ENCODE results near the gene POLR1G.

POLR1G gene

DNA sequence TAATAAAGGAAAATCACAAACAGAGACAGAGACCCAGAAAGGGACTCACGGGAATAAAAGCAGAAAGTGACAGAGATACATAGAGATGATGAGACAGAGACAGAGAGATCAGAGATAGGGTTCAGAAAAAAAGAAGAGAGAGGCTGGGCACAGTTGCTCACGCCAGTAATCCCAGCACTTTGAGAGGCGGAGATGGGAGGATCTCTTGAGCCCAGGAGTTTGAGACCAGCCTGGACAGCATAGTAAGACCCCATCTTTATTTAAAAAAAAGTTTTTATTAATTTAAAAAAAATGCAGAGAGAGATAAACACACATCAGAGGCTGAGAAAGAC is 41.9 kb downstream of the POLR1G start:
- DNase-seq = no peak

DNA sequence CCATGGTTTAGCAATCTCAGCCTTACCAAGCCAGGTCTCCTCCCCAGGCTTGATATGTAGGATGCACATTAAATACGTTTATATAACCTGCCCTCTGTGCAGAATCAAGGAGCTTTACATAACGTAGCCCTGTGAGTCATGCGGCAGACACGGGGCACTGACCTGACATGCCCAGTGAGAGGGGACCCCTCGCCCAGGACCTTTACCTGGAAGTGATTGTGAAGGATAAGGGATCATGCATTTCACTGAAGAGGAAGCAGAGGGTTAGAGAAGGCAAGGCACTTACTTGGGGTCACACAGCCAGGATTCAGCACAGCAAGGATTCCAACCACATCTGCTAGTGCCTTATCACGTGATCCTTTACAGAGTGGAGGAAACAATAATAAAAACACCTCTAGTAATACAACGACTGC is 42.4 kb downstream of the POLR1G start:
- DNase-seq = peak in 1 of 2 donors; percentile 33

DNA sequence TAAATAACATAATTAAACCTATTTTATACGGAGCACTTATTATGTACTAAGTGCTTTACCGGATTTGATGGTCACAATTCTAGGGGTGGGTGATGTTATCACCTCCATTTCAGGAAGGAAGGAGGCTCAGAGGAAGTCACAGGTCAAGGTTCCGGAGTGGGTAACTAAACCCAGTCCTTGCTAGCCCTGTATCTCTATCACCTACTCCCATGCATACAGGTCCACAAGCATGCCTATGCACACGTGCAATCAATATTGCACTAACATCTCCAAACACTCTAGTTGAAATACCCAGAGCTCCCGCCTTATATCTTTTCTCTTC is 43.5 kb downstream of the POLR1G start:
- peak; percentile 71 to 82 for DNase-seq

DNA sequence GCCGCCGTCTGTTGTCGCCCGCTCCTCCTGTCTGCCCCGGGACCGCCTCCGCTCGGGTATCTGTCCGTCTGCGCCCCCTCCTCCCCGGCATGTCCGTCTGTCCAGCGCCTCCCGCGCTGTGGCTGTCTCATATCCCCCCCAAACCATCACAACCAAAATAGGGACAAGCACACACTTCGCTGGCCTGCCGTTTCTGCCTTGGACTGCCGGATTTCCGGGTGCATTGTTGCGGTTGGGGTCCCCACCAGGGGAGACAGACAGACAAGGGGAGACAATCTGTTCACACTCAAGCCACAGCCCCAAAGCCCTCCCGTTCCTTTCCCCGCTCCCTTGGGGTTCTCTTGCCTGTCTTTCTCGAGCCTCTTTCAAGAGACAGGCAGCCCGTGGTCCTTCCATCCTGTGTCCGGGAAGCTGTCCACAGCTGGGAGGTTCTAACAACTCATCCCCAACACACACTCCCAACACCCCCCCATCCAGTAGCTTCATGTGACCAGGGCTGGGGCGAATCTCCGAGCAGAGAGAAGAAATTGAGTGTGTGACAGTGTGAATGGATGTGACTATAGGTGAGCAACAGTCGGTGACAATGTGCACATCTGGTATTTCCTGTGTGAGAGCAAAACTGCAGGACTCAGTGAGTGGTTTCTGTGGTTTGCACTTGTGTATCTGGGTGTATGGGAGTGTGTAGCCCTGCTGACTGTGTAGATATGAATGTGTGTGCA is 44.8 kb downstream of the POLR1G start:
- DNase-seq = peak; percentile 82 to 84

DNA sequence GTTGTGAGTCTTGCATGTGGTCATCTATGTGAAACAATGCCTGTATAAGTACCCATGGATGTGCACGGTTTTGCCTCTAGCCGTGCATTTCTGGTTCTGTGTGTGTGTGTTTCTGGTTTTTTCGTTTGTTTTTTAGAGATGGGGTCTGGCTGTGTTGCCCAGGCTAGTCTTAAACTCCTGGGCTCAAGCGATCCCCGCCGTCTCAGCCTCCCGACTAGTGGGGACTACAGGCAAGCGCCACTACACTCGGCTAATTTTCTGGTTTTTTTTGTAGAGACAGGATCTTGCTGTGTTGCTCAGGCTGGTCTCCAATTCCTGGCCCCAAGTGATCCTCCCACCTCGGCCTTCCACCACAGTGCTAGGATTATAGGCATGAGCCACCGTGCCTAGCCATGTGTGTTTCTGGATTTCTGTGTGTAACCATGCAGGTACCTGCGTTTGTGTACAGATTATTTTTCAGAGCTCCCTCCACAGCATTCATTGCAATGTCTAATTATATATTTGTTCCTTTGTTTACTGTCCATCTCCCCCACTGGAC is 45.5 kb downstream of the POLR1G start:
- no peak for DNase-seq

DNA sequence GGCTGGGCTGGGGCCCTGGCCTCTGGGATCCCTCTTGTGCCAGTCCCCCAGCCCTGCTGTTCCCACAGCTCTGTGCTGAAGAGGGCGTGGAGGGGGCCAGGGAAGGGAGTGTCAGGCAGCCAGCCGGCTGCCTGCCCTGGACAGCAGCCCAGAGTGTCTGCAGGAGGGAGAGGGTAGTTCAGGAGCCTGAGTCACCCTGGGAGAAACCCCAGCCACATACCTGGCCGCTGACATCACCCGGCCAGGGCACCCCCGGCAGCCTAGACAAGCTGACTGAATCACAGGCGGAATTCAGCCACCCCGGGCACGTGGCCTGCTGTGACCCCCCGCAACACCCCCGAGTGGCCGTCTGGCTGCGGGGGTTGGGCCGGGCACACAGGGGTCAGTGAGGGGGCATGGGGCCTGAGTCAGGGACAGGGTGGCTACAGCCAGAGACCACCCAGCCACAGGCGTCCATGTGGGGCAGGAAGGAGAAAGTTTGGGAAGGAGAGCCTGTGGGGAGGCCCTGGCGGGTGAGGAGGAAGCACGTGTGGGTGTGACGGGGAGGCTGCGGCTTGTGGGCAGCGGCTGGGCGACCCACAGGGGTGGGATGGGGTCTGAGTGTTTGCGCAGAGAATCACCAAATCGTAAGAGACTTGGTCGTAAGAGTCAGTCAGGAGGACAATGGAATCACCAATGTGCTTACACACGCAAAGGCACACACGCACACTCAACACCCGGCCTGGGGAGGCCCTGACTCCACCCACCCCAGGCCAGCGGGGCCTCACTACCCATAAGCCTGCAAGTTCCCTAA is 49.5 kb downstream of the POLR1G start:
- DNase-seq = peak; percentile 76 to 90

DNA sequence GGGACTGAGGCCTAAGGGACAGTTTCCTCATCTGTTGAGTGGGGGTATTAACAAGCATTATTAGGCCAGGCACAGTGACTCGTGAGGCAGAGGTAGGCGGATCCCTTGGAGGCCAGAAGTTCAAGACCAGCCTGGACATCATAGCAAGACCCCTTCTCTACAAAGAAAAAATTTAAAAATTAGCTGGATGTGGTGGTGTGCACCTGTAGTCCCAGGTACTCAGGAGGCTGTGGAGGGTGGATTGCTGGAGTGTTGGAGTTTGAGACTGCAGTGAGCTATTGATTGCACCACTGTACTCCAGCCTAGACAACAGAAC is 50.0 kb downstream of the POLR1G start:
- no peak for DNase-seq

DNA sequence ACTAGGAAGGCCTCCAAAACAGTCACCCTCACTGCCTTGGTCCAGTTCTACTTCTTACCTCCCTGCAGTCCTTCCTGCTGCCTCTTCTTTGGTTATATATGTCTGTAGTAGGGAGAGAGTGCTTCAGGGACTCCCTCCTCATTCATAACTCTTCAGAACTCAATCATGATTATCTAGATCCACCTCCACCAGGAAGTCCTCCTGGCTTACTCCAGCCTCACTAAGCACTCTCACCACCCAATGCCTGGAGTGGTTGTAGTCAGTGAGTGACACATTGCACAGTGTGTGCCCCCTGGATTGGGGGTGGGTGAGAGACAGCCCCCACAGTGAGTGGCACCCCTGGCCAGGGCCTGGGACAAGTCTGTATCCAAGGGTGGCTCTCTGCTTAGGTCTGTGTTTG is 51.3 kb downstream of the POLR1G start:
- DNase-seq = no peak
